HG02884 (cell line): Measurements from ENCODE around the gene CDKL2.
A peak's percentile ranks its signal among the peaks of the same experiment; 100 is the strongest.
"Not testable (repeated sequence)": the region's sequence is repeated elsewhere in the genome, so short reads cannot be mapped to it uniquely, and the experiment has no call there.

Experiments
- ATAC-seq: cut with Tn5 transposase; IDR thresholded peaks from one replicate; pipeline ENCODE4 v1.9.1; 2021; ENCODE audit warnings: mild to moderate bottlenecking, moderate library complexity; ENCODE audit not compliant: unreplicated experiment

Gene CDKL2

DNA sequence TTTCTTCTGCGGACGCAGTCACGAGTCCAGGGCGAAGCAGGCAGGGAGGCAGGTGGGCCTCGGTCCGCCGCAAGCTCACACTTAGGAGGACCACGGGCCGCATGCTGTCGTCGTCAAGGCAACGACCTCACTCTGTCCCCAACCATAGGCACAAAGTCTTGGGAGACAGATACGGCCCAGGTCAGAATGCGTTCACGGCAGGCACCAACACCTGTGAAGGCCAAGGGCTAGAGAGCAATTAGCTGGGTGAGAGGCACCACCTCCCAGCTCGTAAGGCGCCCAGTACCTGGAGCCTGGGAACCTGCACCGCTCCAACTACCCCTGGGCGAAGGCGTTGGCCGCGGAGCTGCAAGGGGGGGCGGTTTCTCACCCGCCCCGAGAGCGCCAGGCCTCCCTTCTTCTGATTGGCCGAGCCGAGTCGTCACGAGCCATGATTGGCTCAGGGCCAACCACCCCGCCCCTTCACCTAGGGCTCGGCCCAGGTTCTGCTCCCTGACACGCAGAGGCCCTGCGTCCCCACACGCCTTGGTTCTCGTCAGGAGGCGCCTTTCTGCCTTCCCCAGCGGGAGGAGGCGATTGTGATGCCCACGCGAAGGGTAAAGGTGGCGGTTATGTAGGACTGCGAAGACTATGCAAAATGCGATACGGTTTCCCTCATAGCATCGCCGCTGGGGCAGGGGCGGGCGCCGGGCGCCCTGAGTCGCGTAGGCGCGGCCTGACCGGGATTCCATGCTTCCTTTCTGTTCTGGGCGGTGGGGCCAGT, at the start of gene CDKL2:
Gene CDKL2 (minus strand): TSS at position 355 of the 763 bp plus-strand sequence. CDS start 4,540 bp downstream, outside the sequence.
- peak; percentile 100 for ATAC-seq

DNA sequence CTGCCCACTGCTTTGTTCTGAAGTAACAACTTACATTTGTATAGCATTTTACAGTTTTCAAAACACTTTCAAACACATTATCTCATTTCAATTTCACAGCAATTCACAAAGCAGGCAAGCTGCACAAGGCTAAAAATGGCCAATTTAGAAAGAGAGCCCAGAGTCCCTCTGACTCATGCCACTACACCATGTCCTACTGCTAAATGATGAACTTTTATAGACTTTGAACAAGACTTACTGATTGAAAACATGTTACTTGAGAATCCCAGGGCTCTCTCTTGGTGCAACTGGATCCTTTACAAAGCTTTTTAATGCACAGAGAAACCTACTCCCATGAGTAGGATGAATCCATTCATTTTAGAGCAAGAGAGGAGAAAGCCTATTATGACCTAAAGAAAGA, 48.6 kb upstream of the CDKL2 start:
- ATAC-seq = no peak

DNA sequence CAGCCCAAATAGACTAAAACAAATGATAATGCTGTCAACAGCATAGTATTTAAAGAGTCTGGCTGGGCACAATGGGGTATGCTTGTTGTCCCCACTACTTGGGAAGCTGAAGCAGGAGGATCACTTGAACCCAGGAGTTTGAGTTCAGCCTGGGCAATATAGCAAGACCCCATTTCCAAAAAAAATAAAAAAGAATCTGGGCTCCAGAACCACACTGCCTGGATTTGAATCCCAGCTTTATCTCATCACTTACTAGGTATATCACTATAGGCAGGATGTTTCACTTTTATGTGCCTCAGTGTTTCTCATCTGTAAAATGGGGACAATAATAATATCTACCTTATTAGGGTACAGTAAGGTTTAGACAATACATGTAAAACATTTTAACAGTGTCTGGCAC, 48.1 kb upstream of the CDKL2 start:
- ATAC-seq = no peak

DNA sequence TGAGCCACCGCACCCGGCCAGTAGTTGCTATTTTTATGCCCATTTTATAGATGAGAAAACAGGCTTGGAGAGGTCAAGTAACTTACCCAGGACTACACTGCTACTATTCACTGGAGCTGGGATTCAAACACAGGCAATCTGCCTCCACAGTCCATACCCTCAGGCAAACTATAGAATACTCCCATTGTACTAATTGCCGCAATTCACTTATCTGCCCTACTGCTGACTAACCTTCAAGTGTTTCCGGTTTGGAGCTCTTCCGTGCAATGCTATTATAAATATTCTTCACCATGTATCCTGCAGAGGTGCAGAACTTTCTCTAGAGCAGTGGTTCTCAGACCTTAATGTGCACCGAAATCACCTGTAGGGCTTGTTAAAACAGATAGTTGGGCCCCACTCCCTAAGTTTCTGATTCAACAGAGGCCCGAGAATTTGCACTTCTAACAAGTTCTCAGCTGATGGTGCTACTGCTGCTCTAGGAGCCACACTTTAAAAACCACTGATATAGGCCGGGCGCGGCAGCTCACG, 44.7 kb upstream of the CDKL2 start:
- no peak for ATAC-seq

DNA sequence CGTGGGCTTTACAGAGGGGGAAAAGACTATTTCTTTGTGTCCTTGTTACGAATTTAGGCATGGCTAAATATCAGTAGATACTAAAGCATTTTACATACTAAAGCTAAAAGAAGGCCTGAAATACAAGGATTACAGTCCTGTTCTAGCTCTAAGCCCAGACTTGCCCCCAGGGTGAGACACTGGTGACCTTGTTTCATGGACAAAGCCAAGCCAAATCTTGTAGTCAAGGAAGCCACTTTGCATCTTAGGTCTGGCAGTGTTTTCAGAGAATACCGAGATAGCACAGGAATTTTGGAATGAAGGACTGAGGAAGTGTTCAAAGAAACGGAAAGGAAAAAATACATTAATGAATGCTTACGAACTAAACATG, 43.6 kb upstream of the CDKL2 start:
- ATAC-seq = no peak

DNA sequence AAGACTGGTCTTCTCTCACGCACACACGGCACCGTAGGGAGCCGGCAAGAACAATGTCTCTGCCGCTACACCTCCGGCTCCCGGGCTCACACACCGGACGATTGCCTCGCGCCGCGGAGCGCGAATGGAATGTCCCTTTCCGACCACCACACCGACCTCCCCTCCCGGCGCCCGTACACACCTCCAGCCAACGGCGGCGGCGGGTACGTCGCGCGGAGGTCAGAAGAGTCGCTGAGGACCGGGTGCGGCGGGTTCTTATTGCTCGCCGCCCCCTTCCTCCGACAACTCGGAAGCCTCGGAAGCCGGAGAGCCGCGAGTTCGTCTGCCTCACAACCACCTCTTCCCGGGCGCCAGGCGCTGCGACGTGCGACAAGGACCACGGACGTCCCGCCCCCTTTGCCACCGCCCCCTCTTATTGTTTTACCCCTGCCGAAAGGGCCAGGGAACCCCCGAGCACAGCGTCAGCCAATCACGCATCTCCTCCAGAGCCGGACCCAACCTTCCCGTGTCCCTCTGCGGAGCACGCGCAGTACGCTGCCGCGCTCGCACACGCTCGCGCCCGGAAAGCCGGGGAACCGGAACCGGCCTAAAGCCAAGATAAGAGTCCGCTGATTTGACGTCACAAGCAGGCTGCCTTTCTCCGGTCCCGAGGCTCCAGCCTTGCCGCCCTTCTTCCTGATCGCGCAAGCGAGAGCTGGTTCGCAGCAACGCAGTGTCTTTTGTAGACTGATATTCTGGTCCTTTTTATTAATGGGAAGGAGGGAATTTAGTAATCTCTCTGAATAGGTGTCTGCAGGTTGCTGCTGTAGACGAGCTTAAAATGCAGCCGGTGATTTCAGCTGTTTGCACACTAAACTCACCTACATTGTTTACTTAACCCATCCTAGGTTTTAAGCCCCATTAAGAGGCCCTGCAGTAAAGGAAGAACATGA, 43.0 kb upstream of the CDKL2 start, which contains the start of gene G3BP2:
Gene G3BP2 (minus strand): TSS at position 385 of the 932 bp plus-strand sequence. CDS start 11,386 bp downstream, outside the sequence.
- ATAC-seq = peak; percentile 87

DNA sequence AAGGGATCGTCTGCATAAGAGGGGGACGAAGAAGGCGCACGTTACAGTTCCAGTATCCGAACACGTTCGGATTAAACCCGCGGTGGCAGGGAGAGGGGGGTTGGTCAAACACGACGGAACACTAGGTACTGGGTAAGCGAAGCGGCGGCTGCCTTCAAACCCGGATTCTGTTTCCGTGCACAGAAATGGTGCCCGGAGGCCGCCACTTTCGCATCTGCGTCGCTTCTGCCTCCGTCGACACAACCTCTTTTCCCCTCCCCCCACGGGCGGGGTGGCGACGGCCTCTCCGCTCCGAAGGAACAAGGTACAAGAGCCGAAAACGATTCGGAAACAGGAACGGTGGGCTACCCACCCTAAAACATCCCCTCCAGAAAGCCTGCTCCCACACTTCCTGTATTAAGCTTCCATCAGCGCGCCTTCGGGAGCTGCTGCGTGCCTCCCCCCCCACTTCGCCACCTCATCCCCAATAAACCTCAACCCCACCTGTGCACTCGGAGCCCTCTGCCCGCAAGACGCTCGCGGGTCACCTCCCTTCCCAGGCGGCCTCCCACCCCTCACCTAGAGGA, 42.2 kb upstream of the CDKL2 start:
- peak; percentile 20 for ATAC-seq

DNA sequence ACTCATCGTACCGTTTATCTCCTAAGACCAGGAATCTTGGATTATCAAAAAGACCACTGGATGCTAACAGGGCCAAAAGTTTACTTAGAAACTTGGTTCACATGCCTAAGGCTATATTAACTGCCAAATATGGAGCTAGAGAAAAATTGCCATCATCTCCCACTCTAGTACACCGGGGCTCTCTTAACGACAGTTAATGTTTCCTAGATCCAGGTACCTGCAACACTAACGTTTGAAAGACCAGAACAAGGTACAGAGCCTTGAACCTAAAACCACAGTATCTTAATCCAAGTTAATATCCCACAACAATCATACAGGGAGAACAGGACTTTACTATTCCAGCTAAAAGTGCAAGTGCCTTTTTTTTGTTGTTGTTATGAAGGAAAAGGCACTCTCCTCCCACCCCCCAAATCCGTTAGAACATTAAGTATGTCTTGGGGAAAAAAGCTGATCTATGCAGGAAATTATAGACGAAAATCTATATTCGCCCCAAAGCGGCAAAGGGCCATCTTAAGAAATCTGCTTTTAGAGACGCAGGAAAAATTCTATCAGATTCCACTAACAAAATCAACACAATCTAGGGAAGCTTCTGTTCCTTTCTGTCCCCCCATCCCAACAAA, 41.6 kb upstream of the CDKL2 start:
- ATAC-seq = no peak

DNA sequence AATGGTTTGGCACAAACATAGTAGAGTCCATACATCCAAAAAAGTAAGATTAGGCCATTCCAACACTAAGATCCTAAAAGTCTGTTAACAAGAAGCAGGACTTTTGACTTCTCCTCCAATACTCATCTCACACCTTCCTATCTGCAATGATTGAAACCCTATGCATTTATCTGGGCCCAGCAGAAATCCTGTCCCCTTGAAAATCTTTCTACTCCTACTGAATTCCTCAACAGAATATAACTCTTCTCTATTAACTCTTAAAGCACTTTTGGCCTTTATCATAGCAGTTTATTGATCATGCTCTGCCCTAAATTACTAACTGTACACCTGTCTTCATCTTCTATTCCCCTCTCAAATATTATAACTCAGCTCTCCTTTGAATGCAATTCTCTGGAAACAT, 38.3 kb upstream of the CDKL2 start:
- ATAC-seq = no peak

DNA sequence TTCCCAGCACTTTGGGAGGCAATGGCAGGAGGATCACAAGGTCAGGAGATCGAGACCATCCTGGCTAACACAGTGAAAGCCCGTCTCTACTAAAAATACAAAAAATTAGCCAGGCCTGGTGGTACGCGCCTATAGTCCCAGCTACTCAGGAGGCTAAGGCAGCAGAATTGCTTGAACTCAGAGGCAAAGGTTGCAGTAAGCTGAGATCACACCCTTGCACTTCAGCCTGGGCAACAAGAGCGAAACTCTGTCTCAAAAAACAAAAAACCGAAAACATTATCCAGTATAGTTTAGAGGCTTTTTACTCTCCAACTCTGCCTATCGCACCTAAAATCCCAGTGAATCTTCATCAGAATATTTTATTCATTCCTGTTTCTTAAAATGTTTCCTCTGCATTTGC, 37.3 kb upstream of the CDKL2 start:
- ATAC-seq = not testable (repeated sequence)

DNA sequence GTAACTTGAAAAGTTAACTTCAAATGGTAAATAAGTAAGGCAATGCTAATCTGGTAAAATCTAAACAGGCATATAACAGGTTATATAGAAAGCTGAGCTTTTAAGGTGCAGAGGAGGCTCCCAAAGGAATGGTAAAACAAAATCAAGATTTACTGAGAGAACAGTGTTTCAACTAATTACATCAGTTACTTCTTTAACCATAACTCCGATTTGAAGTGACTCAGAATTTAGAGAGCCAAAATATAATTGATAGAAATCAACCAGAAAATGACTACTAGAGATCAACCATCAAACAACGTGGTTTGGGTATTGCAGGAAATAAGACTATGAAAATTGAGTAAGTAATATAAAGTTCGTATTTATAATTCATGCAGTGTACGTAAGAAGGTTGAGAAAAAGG, 36.0 kb upstream of the CDKL2 start:
- ATAC-seq = no peak

DNA sequence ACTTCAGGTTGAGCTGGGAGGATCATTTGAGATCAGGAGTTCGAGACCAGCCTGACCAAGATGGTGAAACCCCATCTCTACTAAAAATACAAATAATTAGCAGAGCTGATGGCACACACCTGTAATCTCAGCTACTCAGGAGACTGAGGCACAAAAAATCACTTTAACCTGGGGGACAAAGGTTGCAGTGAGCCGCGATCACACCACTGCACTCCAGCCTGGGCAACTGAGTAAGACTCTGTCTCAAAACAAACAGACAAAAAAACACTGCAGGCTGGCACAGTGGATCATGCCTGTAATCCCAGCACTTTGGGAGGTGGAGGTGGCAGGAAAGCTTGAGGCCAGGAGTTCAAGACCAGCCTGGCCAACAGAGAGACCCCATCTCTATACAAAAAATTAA, 34.3 kb upstream of the CDKL2 start:
- ATAC-seq = not testable (repeated sequence)

DNA sequence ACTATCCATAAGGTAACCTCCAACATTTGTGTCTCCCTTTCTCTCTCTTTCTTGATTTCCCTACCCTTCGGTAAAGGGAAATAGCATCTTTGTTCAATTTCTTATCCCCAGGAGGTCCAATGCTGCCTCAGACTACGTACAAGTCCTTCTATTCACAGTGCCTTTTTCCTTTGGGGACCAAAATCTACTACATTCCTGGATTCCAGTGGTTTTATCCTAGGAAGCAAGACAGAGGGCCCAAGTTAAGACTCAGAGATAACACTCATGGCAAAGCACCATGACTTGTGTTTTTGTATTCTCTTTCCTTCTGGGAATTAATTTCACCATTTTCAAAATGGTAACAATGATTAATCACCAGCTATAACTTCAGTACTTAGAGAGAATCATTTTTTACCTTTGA, 32.3 kb upstream of the CDKL2 start:
- no peak for ATAC-seq

DNA sequence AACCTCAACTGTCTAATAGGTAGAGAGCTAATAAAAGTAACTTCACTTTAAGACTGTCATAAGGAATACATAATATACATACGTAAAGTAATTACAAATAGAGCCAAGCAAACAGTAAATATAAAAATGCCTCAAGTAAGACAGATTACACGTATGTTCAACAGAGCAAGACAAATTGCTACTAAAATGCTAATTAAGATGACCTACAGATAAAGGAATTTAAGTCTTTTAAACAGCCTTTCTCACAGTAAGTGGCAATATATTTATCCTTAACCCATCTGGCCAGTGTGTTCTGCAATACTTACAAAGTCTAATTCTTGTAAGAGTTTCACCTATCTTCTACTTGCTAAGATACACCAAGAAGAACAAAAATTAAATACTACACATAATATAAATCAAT, 30.2 kb upstream of the CDKL2 start:
- no peak for ATAC-seq

DNA sequence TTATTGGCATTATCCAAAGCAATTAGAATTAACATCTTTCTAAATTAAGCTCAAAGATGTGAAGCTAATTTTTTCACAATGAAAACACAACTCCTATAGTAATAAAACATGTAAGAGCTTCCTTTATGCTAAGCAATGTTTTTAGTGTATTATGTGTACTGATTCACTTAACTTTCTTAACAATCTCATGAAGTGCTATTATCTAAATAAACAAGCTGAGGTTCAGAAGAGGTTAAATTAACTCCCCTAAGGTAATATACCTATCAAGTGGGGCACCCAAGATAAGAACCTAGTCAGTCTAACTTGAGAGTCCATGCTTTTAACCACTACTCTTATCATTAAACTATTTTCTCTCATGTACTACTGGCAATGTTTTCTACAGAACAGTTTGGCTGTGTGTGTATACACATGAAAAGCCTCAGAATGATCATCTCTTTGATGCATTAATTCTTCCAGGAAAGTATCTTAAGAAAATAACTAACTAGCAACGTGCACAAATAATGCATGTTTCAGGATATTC, 29.2 kb upstream of the CDKL2 start:
- ATAC-seq = no peak

DNA sequence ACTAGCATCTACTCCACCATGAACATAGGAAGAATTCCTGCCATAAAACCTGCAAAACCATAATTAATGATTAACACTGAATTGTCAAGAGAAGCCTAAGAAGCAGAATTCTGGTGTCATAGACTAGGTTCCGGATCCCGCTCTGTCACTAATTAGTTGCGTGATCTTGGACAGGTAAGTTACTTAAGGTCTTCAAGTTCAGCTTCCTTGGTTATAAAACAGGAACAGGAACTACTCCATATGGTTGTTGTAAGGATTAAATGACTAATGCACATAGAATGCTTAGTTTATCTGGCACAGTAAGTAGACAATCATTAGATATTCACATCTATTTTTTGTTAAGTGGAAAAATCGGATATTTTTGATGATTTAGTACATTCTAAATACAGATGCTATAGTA, 28.5 kb upstream of the CDKL2 start:
- no peak for ATAC-seq

DNA sequence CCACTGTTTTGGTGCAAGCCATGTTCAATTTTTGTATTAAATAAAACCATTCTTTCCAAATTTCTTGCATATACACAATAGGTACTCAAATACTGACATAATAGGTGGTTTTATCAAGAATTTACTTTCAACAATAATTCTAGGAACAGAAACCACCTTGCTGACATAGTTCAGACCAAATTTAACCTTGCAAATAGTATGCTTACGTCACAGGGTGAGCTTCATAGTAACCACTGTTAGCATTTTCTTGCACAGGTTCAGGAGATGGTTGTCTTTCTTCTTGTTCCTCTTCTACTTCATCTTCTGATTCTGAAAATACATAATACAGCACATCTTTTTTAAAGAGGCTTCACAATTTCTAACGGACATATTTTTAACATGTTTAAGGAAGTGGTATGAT, 25.2 kb upstream of the CDKL2 start:
- no peak for ATAC-seq

DNA sequence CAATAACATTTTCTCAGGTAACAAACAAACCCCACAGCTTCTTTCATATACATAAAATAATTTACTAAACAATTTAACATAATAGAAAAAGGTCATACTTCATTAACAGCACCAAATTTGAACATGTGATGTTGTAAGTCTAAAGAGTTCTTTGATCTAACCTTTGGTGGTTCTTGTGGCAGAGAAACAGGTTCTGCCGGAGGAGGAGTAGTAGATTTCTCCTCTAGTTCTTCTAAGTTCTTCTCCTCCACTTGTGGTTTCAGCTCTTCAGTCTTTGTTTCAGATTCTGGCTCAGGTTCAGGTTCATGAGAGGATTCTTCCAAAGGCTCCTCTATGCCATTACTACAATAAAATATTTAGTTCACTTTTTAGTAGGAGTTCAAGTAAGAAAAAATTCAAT, 24.6 kb upstream of the CDKL2 start:
- no peak for ATAC-seq

DNA sequence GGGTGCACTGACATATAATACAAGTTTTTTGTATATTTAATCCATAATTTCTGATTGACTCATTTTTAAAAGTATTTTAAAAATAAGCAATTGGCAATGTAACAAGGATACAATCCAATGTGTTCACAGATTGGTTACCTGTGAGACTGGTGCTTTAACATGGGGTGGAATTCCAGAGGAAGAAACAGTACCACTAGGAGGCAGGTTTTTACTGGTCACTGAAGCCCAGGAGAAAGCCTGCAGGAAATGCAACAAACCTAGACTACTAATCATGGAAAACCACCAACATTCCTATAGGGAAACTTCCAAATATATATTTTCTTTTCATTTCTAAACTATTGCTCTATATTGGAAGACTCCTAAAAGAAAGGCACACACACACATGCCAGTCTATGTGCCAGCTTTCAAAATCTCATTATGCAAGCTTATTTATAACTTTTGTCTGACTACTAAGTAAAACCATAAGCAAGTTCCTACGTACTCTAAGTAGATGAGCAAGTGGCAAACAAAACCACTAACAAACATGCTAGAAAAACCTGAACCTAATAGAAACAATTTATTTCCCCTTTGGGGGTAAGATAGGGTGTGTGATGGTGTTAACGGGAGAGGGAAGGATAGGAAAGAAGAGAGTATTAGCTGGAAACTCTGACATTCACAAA, 23.6 kb upstream of the CDKL2 start:
- no peak for ATAC-seq

DNA sequence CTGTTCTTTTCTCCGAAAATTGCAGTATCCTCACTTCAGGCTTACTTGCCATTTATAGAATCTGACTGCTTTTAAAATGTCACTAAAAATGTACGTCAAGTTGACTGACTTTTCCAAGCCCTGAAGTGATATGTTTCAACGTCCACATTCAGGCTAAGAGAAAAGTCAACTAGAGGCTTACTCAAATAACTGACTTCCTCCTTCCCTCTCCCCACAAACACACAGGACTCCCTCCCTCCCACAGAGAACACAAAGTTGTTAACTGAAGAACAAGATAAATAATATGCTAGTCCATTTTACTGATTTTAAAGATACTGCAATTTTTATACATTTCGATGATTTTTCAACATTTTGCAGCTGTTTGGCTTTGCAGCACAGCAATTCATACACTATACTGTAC, 13.8 kb upstream of the CDKL2 start:
- ATAC-seq = no peak
